HepG2 (cell line): ENCODE results near the gene HPCAL1. TPM values are rescaled to one million over a fixed set of nuclear protein-coding genes. Genes with fewer than 3 reads are reported as not detected.
A peak's percentile ranks its signal among the peaks of the same experiment; 100 is the strongest.

Source experiments
- EEA1 ChIP-seq: sonication (generic); formaldehyde crosslinking; IDR thresholded peaks from 2 replicates; pipeline ENCODE4 v1.5.1; 2020; ENCODE audit warnings: mild to moderate bottlenecking, missing genetic modification reagents, borderline replicate concordance
- HMGA1 ChIP-seq: sonication (generic); formaldehyde crosslinking; conservative IDR thresholded peaks from 2 replicates; pipeline ENCODE4 v1.4.0; 2020; ENCODE audit warnings: missing genetic modification reagents
- JUND ChIP-seq: sonication (generic); formaldehyde crosslinking; IDR thresholded peaks from 2 replicates; pipeline ENCODE4 v1.8.0; 2022; ENCODE audit warnings: mild to moderate bottlenecking, missing genetic modification reagents
- NAIF1 ChIP-seq: sonication (generic); formaldehyde crosslinking; IDR thresholded peaks from 2 replicates; pipeline ENCODE4 v1.5.0; 2020; ENCODE audit warnings: mild to moderate bottlenecking, missing genetic modification reagents, borderline replicate concordance
- PHF21A ChIP-seq: sonication (generic); formaldehyde crosslinking; IDR thresholded peaks from 2 replicates; pipeline ENCODE4 v1.5.0; 2020; ENCODE audit warnings: mild to moderate bottlenecking, missing genetic modification reagents
- REXO4 ChIP-seq: sonication (generic); formaldehyde crosslinking; IDR thresholded peaks from 2 replicates; pipeline ENCODE4 v1.8.0; 2022; ENCODE audit warnings: missing genetic modification reagents, mild to moderate bottlenecking, borderline replicate concordance
- RFX3 ChIP-seq: IDR thresholded peaks from 2 replicates; pipeline ENCODE4 v1.6.1; 2016; ENCODE audit warnings: missing biosample characterization, missing genetic modification reagents
- U2AF2 ChIP-seq: fragments of 200-400 bp; formaldehyde crosslinking; IDR thresholded peaks from 2 replicates; pipeline ENCODE4 v1.6.1; 2017; ENCODE audit warnings: low read depth, mild to moderate bottlenecking, low read length
- ZBTB1 ChIP-seq: sonication (generic); formaldehyde crosslinking; IDR thresholded peaks from 2 replicates; pipeline ENCODE4 v1.4.0; 2020; ENCODE audit warnings: missing genetic modification reagents, borderline replicate concordance
- ZFP82 ChIP-seq: sonication (generic); formaldehyde crosslinking; IDR thresholded peaks from 2 replicates; pipeline ENCODE4 v1.5.1; 2020; ENCODE audit warnings: mild to moderate bottlenecking, missing genetic modification reagents, borderline replicate concordance
- ZNF264 ChIP-seq: sonication (generic); formaldehyde crosslinking; IDR thresholded peaks from 2 replicates; pipeline ENCODE4 v1.4.0; 2020; ENCODE audit warnings: missing genetic modification reagents
- ZNF460 ChIP-seq: sonication (generic); formaldehyde crosslinking; IDR thresholded peaks from 2 replicates; pipeline ENCODE4 v1.5.1; 2020; ENCODE audit warnings: missing genetic modification reagents, mild to moderate bottlenecking, borderline replicate concordance
- ZNF468 ChIP-seq: sonication (generic); formaldehyde crosslinking; IDR thresholded peaks from 2 replicates; pipeline ENCODE4 v1.8.0; 2022; ENCODE audit warnings: mild to moderate bottlenecking, moderate library complexity, missing genetic modification reagents
- ZNF484 ChIP-seq: sonication (generic); formaldehyde crosslinking; IDR thresholded peaks from 2 replicates; pipeline ENCODE4 v1.5.1; 2020; ENCODE audit warnings: mild to moderate bottlenecking, low read depth, missing genetic modification reagents, borderline replicate concordance
- ZNF629 ChIP-seq: sonication (generic); formaldehyde crosslinking; conservative IDR thresholded peaks from 2 replicates; pipeline ENCODE4 v1.5.0; 2020; ENCODE audit warnings: missing genetic modification reagents
- polyA plus RNA-seq, 8 experiments: library from polyadenylated mRNA; depleted of rRNA in 3 of 8; stranded (reverse) in 7 of 8; unstranded in 1 of 8; fragments of >200 nt; fragmentation: Illumina TruSeq in 4 of 8; extraction: Trizol in 4 of 8; gene quantifications; 2 replicates each; pipeline versions ENCODE4 v1.2.1 to v1.2.3, GENCODE V29; 2011 to 2016; ENCODE audit warnings: low read depth in 4 of 8, missing spikeins in 1 of 8, mixed read lengths in 1 of 8; ENCODE audit not compliant: insufficient read depth in 1 of 8
- total RNA-seq, 5 experiments: library from RNA; depleted of rRNA; stranded (reverse); fragments of >200 nt; fragmentation: Illumina TruSeq; extraction: Trizol; gene quantifications; 2 replicates each; pipeline ENCODE4 v1.2.3, GENCODE V29; 2016; ENCODE audit warnings: low read depth in 1 of 5
- TF ChIP-seq, protein P1 (sequence below): sonication (generic); formaldehyde crosslinking; conservative IDR thresholded peaks from 2 replicates; pipeline ENCODE4 v1.5.0; 2020; ENCODE audit warnings: missing genetic modification reagents
- TF ChIP-seq, protein P2 (sequence below): sonication (generic); formaldehyde crosslinking; IDR thresholded peaks from 2 replicates; pipeline ENCODE4 v1.4.0; 2020; ENCODE audit warnings: missing genetic modification reagents
- TF ChIP-seq, protein P3 (sequence below): sonication (generic); formaldehyde crosslinking; IDR thresholded peaks from 2 replicates; pipeline ENCODE4 v1.4.0; 2020; ENCODE audit warnings: missing genetic modification reagents
- TF ChIP-seq, protein P4 (sequence below): sonication (generic); formaldehyde crosslinking; IDR thresholded peaks from 2 replicates; pipeline ENCODE4 v1.5.0; 2020; ENCODE audit warnings: mild to moderate bottlenecking, missing genetic modification reagents

HPCAL1 gene
- total and polyA plus RNA-seq, 2 of the 13 experiments (the other 11 are each of a cell fraction or from before 2014, with no cell fraction given) = 29.5 to 29.9 TPM

DNA sequence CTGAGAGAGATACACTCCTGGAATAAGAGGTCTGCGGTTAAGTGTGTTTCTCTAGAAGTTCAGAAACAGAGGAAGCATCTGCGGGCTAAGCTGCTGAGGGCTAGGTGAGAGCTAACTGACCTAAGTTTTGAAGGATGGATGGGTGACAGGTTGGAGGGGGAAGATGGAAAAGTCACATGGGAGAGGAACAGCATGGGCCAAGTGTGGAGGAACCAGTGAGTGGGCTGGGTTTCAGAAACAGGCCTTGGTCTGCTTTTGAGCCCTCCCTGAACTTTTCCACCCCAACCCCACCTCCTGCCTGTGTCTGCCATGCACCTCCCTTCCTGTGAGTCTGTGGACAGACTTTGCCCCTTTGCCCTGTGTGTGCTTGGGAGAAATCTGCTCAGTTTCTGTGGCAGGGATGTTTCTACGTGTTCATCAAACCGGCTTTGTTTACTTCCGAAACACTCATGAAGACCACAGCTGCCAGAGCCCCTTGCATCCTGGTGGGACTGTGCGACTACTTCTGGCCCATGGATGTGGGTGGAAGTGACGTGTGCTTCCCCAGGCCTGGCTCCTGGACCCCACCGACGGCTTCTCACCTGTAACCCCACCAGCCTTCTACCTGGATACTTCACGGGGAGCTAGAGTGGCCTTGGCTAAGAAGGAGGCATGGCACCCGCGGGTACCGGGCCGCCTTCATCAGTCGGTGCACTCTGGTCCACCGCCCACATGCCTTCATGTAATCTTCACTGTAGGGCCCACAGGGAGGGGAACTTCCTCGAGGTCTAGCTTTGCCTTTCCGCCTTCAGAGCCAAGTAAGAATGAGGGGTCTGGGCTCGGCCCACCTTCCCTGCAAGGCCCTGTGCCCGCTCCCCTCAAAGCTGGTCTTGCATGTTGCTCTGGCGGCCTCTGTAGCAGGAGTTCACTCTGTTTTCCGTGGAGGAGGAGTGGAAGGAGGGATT, 1.4 kb upstream of the HPCAL1 start (continued):
- TF ChIP-seq, protein P1, sequence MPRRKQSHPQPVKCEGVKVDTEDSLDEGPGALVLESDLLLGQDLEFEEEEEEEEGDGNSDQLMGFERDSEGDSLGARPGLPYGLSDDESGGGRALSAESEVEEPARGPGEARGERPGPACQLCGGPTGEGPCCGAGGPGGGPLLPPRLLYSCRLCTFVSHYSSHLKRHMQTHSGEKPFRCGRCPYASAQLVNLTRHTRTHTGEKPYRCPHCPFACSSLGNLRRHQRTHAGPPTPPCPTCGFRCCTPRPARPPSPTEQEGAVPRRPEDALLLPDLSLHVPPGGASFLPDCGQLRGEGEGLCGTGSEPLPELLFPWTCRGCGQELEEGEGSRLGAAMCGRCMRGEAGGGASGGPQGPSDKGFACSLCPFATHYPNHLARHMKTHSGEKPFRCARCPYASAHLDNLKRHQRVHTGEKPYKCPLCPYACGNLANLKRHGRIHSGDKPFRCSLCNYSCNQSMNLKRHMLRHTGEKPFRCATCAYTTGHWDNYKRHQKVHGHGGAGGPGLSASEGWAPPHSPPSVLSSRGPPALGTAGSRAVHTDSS = 0 out of 2 replicates have a peak, but pooled peaks have one; percentile 34
- TF ChIP-seq PHF21A (CRISPR knock-in tag) = peak; percentile 83
- no peak for TF ChIP-seq ZNF468 (CRISPR knock-in tag)
- no peak for TF ChIP-seq HMGA1
- no peak for TF ChIP-seq ZBTB1
- TF ChIP-seq U2AF2 = no peak
- 0 out of 2 replicates have a peak, but pooled peaks have one; percentile 73 for TF ChIP-seq ZNF484 (CRISPR knock-in tag)
- TF ChIP-seq, protein P2, sequence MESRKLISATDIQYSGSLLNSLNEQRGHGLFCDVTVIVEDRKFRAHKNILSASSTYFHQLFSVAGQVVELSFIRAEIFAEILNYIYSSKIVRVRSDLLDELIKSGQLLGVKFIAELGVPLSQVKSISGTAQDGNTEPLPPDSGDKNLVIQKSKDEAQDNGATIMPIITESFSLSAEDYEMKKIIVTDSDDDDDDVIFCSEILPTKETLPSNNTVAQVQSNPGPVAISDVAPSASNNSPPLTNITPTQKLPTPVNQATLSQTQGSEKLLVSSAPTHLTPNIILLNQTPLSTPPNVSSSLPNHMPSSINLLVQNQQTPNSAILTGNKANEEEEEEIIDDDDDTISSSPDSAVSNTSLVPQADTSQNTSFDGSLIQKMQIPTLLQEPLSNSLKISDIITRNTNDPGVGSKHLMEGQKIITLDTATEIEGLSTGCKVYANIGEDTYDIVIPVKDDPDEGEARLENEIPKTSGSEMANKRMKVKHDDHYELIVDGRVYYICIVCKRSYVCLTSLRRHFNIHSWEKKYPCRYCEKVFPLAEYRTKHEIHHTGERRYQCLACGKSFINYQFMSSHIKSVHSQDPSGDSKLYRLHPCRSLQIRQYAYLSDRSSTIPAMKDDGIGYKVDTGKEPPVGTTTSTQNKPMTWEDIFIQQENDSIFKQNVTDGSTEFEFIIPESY (CRISPR knock-in tag) = peak; percentile 13; the same call in 1 of the 2 replicates
- TF ChIP-seq, protein P3, sequence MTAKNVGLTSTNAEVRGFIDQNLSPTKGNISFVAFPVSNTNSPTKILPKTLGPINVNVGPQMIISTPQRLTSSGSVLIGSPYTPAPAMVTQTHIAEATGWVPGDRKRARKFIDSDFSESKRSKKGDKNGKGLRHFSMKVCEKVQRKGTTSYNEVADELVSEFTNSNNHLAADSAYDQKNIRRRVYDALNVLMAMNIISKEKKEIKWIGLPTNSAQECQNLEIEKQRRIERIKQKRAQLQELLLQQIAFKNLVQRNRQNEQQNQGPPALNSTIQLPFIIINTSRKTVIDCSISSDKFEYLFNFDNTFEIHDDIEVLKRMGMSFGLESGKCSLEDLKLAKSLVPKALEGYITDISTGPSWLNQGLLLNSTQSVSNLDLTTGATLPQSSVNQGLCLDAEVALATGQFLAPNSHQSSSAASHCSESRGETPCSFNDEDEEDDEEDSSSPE (CRISPR knock-in tag) = no peak
- no peak for TF ChIP-seq REXO4 (CRISPR knock-in tag)
- no peak for TF ChIP-seq RFX3
- no peak; the same call in 1 of the 2 replicates for TF ChIP-seq NAIF1 (CRISPR knock-in tag)
- TF ChIP-seq, protein P4, sequence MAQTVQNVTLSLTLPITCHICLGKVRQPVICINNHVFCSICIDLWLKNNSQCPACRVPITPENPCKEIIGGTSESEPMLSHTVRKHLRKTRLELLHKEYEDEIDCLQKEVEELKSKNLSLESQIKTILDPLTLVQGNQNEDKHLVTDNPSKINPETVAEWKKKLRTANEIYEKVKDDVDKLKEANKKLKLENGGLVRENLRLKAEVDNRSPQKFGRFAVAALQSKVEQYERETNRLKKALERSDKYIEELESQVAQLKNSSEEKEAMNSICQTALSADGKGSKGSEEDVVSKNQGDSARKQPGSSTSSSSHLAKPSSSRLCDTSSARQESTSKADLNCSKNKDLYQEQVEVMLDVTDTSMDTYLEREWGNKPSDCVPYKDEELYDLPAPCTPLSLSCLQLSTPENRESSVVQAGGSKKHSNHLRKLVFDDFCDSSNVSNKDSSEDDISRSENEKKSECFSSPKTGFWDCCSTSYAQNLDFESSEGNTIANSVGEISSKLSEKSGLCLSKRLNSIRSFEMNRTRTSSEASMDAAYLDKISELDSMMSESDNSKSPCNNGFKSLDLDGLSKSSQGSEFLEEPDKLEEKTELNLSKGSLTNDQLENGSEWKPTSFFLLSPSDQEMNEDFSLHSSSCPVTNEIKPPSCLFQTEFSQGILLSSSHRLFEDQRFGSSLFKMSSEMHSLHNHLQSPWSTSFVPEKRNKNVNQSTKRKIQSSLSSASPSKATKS (CRISPR knock-in tag) = no peak
- no peak for TF ChIP-seq ZNF460
- peak; percentile 32 for TF ChIP-seq ZNF629 (CRISPR knock-in tag)
- TF ChIP-seq ZFP82 = no peak; the same call in 1 of the 2 replicates
- no peak for TF ChIP-seq EEA1 (CRISPR knock-in tag)
- peak; percentile 96 for TF ChIP-seq ZNF264 (CRISPR knock-in tag)
- peak; percentile 24; the same call in 1 of the 2 replicates for TF ChIP-seq JUND (CRISPR knock-in tag)
